ENCODE results near the gene GRHL3.
"Not testable (repeated sequence)": the region's sequence is repeated elsewhere in the genome, so short reads cannot be mapped to it uniquely, and the experiment has no call there.

Gene GRHL3

GRCh38 chr1:24319312-24319863, at the start of gene GRHL3:
Gene GRHL3, plus strand, starts transcription at chr1:24319357. Its CDS starts 195 bp downstream, at chr1:24319552.
- DNase-seq = no peak

- DNase-seq = not testable (repeated sequence)
Measured at GRCh38 chr1:24274203-24275103, 44.7 kb upstream of the GRHL3 start.

DNA sequence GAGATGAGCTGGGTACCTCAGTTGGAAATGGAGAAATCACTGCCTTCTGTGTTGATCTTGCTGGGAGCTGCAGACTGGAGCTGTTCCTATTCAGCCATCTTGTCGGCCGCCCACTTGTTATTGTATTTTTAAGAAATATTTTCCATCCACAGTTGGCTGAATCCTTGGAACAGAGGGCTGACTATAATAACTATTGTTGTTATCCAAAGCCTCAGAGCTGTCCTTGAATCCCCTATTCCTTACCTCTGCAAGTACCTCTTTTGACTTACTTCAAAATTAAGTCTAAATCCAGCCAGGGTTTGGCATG, 44.1 kb upstream of the GRHL3 start:
- DNase-seq = no peak

- no peak for DNase-seq
Measured at GRCh38 chr1:24275510-24275909, 43.6 kb upstream of the GRHL3 start.

GRCh38 chr1:24276791-24277190, 42.4 kb upstream of the GRHL3 start:
- no peak for DNase-seq

GRCh38 chr1:24277420-24278169, 41.6 kb upstream of the GRHL3 start:
- DNase-seq = no peak

DNA sequence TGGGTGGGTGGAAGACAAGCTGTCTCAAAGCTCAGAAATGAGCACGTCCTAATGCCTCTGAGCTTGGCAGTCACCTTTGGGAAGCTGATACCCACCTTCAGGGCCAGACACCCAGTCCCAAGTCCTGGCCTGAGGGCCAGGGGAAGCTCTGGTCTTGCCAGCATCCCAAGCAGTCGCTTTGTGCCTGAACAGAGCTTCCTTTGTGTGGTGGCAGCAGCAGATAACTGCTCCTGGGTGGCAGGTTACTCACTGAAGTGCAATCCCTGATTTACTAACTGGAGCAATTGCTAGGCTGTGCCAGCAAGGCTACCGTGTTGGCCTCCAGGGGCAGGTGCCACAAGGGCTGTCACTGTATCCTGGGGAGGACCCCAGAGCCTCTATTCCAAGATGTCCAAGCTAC, 40.4 kb upstream of the GRHL3 start:
- no peak for DNase-seq

- no peak for DNase-seq
Measured at GRCh38 chr1:24279590-24280232, 39.4 kb upstream of the GRHL3 start.

- no peak for DNase-seq
Measured at GRCh38 chr1:24281591-24281990, 37.6 kb upstream of the GRHL3 start.

- no peak for DNase-seq
Measured at GRCh38 chr1:24282491-24282890, 36.7 kb upstream of the GRHL3 start.

GRCh38 chr1:24283326-24284155, 35.6 kb upstream of the GRHL3 start:
- DNase-seq = no peak

DNA sequence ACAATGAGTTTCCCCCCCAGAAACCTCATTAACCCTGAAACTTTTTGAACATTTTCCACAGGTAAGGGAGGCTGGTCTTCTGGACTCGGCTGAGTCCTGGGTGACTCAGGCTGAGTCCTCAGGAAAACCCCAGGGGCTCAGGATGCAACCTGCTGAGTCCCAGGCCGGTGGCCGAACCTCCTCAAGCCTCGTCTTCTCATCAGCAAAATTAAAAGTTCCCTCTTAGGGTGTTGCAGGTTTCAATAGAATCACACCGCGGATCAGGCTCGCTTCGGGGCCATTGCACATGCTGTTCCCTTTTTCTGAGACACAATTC, 35.0 kb upstream of the GRHL3 start:
- no peak for DNase-seq

GRCh38 chr1:24285231-24285630, 33.9 kb upstream of the GRHL3 start:
- no peak for DNase-seq

DNA sequence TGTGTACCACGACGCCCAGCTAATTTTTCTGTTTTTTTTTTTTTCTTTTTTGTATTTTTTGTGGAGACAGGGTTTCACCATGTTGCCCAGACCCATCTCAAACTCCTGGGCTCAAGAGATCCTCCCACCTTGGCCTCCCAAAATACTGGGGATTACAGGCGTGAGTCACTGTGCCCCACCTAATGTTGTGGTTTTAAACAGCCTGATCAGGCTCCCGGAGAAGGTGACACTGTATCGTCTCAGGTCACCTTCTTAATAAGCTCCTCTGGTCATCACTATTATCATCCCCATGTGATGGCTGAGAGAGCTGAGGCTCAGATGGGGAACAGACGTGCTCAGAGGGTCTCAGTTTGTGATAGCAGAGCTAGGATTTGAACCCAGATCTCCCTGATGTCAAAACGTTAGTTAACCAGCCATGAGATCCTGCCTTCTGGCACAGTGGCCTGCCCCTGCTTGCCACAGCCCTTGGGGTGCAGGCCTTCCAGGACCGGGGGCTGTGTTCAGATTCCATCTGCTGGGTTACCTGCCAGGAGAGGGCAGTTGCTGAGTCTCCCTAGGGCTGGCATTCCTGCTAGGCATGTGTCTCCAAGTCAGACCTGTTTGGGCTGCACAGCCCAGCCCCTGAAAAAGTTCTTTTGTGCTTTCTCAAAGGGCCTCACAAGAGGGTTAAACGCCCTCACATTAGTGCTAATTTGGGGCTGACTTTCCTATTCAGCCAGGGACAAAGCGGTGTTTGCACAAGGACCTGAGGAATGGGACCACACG, 32.7 kb upstream of the GRHL3 start:
- DNase-seq = no peak

- DNase-seq = not testable (repeated sequence)
Measured at GRCh38 chr1:24287779-24288178, 31.4 kb upstream of the GRHL3 start.

- DNase-seq = no peak
Measured at GRCh38 chr1:24288479-24288878, 30.7 kb upstream of the GRHL3 start.

GRCh38 chr1:24289937-24290595, 29.1 kb upstream of the GRHL3 start:
- DNase-seq = peak; percentile 87

GRCh38 chr1:24290933-24291487, 28.1 kb upstream of the GRHL3 start:
- DNase-seq = no peak

DNA sequence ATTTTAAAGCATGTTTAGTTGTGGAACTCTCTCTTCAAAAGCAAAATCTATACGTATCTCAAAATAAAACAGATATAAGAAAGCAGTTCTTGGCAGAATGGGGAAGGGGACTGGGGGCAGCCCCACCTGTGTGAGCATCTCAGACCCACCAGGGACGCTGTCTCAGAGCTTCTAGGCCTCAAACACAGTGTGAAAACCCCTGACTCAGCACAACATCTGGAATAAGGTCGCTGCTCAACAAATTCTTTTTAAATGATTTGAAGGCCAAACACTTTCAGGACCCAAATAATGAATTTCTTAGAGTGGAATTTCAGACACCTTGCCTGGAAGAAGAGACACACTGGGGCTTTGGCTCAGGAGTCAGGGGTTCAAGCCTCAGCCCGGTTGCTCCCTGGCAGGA, 27.1 kb upstream of the GRHL3 start:
- DNase-seq = no peak

DNA sequence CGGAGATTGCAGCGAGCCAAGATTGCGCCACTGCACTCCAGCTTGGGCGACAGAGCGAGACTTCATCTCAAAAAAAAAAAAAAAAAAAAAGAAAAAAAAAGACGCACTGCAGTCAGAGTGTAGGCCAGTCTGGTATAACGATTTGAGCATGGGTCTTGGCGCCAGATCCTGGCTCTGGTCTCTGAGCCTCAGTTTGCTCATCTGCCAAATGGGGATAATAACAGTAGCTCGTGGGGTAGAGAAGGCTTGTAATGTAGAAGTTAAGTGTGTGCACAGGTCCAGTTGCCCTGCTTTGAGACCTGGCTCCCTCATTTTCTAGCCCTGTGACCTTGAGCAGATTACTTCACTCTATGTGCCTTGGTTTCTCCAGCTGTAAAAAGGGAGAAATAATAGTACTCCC, 26.3 kb upstream of the GRHL3 start:
- no peak for DNase-seq
